ENCODE results near the gene TUBA3E.
"Not testable (repeated sequence)": the region's sequence is repeated elsewhere in the genome, so short reads cannot be mapped to it uniquely, and the experiment has no call there.

Gene TUBA3E

GRCh38 chr2:130162486-130162885 lies 35.8 kb downstream of the TUBA3E start:
- not testable (repeated sequence) for DNase-seq (ENCODE audit: low read depth, low spot score)

DNA sequence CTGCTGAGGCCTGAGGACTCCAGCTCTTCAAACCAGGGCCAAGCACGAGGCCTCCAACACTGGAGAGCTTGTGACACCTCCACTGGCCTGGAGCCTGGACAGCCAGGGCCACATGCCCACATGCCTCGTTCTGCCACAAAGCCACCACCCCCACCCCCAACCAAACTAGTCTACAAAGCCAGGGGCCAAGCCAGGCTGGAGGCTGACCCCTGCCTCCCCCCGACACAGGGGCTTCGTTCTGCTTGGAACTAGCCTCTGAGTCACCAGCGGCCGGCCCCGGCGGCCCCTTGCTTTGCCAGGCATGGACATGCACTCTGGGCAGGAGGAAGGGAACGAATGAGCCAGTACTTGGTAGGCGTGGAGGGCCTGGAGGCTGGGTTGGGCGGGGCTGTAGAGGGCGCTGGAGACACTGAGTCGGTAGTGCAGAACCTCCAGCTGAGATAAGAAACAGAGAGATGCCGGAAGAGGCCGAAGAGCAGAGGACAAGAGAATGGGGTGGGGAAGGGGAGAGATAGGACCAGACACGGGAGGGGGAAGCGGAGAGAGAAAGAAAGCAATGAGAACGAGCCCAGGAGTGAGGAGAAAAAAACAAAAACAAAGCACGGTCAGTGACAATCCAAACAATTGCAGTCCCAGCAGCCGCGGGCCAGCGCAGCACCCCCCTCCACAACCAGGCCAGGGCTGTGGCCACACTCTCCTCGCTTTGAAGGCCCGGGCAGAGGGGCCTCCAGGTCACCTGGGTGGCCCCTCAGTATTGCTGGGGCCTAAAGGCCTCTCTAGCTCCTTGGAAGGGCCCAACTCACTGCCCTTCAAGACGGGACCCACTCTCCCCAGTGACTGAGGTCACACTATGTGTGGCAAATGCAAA lies 37.2 kb downstream of the TUBA3E start:
- not testable (repeated sequence) for DNase-seq (ENCODE audit: low read depth, low spot score)

DNA sequence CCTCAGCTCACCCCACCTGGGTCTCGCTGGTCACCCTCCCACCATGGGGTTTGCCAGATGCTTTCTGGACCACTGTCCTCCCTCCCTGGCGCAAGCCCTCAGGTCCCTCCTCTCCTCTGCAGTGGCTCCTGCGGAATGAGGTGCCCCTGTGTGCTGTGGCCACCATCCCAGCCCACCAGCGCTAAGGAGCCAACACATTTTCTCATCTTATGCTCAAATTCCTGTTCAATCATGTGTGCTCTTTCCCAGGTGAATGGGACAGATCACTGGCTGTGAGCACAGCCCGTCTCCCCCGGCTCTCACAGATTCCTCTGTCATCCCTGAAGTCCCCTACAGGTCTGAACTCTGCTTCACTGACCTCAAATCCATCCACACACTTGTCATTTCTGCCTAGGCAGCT lies 38.1 kb downstream of the TUBA3E start:
- DNase-seq (ENCODE audit: low read depth, low spot score), result no peak

DNA sequence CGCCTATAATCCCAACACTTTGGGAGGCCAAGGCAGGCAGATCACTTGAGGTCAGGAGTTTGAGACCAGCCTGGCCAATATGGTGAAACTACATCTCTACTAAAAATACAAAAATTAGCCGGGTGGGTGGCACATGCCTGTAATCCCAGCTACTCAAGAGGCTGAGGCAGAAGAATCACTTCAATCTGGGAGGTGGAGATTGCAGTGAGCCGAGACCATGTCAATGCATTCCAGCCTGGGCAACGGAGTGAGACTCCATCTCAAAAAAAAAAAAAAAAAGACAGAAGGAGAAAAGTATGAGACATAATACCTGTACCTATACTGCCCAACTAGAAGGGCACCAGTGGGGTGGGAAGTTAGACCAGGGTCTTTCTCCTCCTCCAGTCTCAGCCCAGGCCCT lies 38.9 kb downstream of the TUBA3E start:
- DNase-seq (ENCODE audit: low read depth, low spot score), result not testable (repeated sequence)

DNA sequence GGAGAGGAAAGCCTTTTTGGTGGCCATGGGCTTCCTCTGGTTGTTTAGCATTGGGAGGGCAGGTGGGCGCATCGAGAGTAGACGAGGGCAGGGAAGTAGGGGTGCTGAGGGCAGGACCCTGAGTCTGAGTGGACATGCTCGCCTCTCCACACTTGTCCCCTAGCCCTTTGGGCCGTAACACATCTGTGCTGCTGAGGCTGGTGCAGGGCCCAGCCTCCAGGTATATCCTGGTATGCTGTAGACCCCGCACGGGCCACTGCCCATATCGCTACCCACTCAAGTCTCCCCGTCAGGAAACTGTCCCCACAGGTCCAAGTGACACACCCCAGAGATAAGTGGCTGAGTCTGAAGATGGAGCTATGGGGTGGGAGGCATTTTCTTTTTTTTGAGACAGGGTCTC lies 39.6 kb downstream of the TUBA3E start:
- DNase-seq (ENCODE audit: low read depth, low spot score), result no peak

GRCh38 chr2:130157825-130158514 lies 40.3 kb downstream of the TUBA3E start:
- DNase-seq (ENCODE audit: low read depth, low spot score), result not testable (repeated sequence)

DNA sequence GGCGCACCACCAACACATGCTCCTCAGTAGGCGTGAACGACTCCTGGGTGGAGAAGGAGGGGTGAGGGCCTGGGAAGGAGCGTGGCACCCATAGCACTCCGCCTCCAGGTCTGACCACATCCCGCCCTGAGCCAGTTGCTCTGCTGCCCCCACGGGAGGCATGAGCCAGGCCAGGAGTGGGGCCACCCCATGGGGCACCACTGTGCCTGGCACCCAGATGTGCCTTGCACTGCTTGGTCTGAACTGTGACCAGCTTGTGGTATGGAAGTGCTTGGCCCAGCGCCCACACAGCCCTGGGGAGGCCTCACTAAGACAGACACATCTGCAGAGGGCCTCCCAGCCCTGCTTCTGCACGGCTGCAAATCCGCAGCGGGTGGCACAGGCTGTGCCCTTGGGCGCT lies 40.9 kb downstream of the TUBA3E start:
- not testable (repeated sequence) for DNase-seq (ENCODE audit: low read depth, low spot score)

DNA sequence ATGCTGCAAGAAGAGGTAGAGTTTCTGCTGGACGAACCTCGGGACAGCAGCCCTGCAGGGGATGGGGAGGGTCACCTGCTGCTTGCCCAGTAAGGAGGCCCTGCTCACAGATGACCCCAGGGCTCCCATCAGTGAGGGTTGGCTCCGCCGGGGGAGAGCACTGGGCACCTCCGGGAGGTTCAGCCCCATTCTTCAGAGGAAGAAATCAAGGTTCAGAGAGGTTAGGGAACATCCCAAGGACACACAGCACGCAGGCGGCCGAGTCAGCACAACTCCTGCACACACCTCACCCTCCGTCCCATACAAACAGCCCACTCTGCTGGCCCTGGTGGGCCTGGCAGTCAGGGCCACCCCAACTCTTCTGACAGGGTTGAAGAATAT lies 41.6 kb downstream of the TUBA3E start:
- no peak for DNase-seq (ENCODE audit: low read depth, low spot score)

- not testable (repeated sequence) for DNase-seq (ENCODE audit: low read depth, low spot score)
Observed at GRCh38 chr2:130155956-130156623, 42.1 kb downstream of the TUBA3E start.

GRCh38 chr2:130154773-130155765 lies 43.2 kb downstream of the TUBA3E start:
- DNase-seq (ENCODE audit: low read depth, low spot score), result no peak

DNA sequence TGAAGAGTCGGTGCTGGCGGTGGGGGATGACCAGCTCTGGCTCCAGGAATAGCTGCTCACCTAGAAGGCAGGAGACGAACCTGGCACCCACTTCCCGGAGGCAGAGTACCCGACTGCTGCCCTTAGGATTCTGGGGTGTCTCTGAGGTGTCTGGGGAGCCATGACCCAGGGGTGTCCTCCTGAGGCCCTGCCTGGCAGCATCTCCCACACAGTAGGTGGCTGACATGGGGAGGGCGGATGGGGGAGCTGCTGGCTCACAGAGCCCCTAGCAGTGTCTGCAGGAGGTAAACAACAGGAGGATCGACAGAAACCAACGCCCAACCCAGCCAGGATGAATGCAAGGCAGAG lies 43.8 kb downstream of the TUBA3E start:
- not testable (repeated sequence) for DNase-seq (ENCODE audit: low read depth, low spot score)

- DNase-seq (ENCODE audit: low read depth, low spot score), result not testable (repeated sequence)
Observed at GRCh38 chr2:130153721-130154422, 44.4 kb downstream of the TUBA3E start.

- no peak for DNase-seq (ENCODE audit: low read depth, low spot score)
Observed at GRCh38 chr2:130152816-130153595, 45.2 kb downstream of the TUBA3E start.

DNA sequence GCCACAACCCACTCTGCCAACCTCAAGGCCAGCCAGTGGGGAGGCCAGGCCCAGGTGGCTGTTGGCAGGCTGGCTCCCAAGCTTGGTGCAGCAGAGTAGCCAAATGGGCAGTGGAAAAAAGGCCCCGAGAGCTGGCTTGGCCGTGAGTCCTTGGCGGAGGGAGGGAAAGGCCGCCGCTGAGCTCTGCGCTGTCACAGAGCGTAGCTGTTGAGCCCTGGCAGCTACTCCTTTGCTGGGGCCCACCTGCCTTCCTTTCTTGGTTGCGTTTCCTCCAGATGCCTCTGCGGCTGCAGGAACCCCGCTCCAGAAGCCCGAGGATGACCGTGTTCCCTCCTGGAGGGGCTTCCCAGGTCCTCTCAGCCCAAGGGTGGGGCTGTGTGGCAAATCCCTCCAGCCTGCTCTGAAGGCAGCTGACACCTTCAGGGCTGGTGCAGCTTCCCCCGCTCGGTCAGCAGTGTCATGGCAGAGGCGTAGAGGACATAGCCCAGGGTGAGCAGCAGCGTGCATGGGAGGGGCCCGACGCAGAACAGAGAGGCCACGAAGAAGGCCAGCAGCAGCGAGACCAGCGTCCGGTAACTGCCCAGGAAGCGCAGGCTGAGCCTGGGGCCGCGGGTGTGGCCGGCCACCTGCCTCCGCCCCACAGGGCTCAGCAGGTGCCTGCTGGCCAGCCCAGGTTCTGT lies 46.0 kb downstream of the TUBA3E start:
- not testable (repeated sequence) for DNase-seq (ENCODE audit: low read depth, low spot score)

GRCh38 chr2:130151145-130151512 lies 47.1 kb downstream of the TUBA3E start:
- DNase-seq (ENCODE audit: low read depth, low spot score), result not testable (repeated sequence)

DNA sequence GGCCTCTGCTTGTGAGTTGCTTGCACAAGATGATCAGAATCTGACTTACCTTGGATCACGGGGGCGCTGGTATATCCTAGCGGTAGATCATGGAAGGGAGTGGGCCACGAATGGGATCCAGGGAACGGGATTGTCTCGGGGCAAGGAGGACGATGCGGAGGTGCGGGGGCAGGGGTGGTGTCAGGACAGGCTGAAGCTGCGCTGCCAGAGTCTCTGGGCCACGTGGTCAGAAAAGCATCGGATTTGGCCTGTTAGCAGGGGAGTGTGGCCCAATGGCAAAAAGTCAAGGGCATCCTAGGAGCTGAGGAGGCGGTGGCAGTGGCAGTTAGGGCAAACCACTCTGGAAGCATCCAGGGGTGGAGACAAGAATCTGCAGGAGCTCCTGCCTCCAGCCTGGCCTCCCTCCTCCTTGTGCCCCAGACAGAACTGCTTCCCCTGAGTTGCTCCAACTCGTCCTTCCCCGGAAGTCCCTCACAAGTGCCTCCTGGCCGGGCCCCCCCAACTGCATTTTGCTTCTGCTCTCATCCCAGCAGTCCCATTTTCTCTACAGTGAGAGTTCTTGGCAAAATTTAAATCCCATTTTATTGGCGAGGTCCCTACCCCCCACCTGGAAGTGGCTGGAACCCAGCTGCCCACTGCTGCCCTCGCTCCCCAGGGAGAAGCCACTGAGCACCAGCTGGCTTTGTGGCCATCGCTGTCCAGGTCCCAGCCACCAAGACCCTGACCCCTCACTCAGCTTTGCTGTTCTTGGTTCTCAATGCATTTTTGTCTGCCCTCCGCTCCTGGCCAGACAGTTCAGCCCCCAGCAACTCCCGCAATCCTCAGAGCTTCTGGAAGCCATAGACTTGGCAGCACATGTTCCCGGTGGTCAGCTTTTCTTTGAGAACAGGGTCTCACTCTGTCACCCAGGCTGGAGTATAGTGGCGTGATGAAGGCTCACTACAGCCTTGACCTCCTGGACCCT lies 47.8 kb downstream of the TUBA3E start:
- no peak for DNase-seq (ENCODE audit: low read depth, low spot score)

- DNase-seq (ENCODE audit: low read depth, low spot score), result not testable (repeated sequence)
Observed at GRCh38 chr2:130148515-130148914, 49.7 kb downstream of the TUBA3E start.

DNA sequence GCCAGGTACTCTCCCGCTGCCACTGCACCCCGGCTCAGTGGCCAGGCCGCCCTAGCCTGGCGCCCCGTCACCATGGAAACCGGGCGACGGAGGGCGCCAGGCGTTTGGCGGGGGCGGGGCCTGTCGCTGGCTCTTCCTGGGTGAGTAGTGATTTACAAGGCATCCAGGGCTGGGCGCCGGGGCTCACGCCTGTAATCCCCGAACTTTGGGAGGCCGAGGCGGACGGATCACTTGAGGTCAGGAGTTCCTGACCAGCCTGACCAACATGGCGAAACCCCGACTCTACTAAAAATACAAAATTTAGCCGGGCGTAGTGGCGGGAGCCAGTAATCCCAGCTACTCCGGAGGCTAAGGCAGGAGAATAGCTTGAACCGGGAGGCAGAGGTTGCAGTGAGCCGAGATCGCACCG lies 53.2 kb downstream of the TUBA3E start, which contains the start of gene CCDC74B:
TSS of gene CCDC74B (minus strand) at position 107 of the 409 bp plus-strand sequence. CDS start 116 bp downstream, outside the sequence.
- DNase-seq (ENCODE audit: low read depth, low spot score), result peak; percentile 20

Data from activated CD4-positive, CD25-positive, alpha-beta regulatory T cell treated with anti-CD3 and anti-CD28 coated beads, Interleukin-2, amount 50 U/mL, for 16 hours (primary cell).